ENCODE data around the gene HCN2.

GRCh38 chr19:594265-594870, 4.7 kb downstream of the HCN2 start:
- no peak for TF ChIP-seq CTCF (IDR thresholded peaks at IDR 0.05)
- no peak for TF ChIP-seq POLR2A (IDR thresholded peaks at IDR 0.05)

Measured in body of pancreas (tissue), 4 donors.